ENCODE data around the gene ARFIP1.
"Not testable (repeated sequence)": the region's sequence is repeated elsewhere in the genome, so short reads cannot be mapped to it uniquely, and the experiment has no call there.

The ARFIP1 gene

DNA sequence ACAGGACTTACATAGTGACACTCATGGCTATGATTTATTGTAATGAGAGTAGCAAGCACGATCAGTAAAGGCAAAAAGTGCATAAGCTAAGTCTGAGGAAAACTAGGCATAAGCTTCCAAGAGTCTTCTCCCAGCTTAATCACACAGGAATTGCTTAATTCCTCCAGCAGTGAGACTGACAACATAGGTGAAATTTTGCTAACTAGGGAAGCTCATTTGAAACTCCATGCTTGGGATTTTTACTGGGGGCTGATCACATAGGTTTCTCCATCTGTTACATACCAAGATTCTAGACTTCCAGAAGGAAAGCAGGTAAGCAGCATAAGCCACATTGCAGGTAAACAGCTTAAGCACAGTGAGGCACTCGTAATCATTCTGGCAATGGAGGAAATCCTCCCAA, 84.6 kb downstream of the ARFIP1 start:
- DNase-seq (ENCODE audit: low read depth), result no peak
- no peak overlapping the region for H3K4me3 ChIP-seq (ENCODE audit: control insufficient read depth, low read depth, low read length)
- TF ChIP-seq, protein P1, sequence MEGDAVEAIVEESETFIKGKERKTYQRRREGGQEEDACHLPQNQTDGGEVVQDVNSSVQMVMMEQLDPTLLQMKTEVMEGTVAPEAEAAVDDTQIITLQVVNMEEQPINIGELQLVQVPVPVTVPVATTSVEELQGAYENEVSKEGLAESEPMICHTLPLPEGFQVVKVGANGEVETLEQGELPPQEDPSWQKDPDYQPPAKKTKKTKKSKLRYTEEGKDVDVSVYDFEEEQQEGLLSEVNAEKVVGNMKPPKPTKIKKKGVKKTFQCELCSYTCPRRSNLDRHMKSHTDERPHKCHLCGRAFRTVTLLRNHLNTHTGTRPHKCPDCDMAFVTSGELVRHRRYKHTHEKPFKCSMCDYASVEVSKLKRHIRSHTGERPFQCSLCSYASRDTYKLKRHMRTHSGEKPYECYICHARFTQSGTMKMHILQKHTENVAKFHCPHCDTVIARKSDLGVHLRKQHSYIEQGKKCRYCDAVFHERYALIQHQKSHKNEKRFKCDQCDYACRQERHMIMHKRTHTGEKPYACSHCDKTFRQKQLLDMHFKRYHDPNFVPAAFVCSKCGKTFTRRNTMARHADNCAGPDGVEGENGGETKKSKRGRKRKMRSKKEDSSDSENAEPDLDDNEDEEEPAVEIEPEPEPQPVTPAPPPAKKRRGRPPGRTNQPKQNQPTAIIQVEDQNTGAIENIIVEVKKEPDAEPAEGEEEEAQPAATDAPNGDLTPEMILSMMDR (IDR thresholded peaks at IDR 0.05; ENCODE audit: control insufficient read depth, insufficient read depth, low read depth, low read length, missing control alignments), result no peak

DNA sequence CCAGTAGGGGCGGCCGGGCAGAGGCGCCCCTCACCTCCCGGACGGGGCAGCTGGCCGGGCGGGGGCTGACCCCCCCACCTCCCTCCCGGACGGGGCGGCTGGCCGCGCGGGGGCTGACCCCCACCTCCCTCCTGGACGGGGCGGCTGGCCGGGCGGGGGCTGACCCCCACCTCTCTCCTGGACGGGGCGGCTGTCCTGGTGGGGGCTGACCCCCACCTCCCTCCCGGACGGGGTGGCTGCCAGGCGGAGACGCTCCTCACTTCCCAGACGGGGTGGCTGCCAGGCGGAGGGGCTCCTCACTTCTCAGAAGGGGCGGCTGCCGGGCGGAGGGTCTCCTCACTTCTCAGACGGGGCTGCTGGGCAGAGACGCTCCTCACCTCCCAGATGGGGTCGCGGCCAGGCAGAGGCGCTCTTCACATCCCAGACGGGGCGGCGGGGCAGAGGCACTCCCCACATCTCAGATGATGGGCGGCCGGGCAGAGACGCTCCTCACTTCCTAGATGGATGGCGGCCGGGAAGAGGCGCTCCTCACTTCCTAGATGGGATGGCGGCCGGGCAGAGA, 86.8 kb downstream of the ARFIP1 start:
- DNase-seq (ENCODE audit: low read depth); H3K4me3 ChIP-seq (ENCODE audit: control insufficient read depth, low read depth, low read length): not testable (repeated sequence)

DNA sequence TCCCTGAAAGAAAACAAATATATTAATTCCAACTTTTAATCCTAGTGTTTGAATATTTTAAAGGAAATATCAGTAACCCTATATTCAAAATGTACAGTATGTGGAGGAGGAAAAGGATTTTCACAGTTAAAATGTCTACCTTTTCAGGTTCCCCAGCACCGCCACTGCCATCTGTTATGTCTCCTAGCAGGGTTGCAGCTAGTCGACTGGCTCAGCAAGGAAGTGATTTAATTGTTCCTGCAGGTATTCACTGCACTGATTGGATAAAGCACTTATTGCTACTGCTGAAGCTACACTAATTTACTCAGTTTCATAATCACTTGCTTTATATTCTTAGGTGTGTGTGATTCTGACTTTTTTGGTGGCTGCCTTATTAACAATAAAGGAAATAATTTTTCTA, 90.9 kb downstream of the ARFIP1 start:
- no peak for DNase-seq (ENCODE audit: low read depth)
- TF ChIP-seq, protein P1 (IDR thresholded peaks at IDR 0.05; ENCODE audit: control insufficient read depth, insufficient read depth, low read depth, low read length, missing control alignments), result no peak
- H3K4me3 ChIP-seq (ENCODE audit: control insufficient read depth, low read depth, low read length), result no peak overlapping the region

DNA sequence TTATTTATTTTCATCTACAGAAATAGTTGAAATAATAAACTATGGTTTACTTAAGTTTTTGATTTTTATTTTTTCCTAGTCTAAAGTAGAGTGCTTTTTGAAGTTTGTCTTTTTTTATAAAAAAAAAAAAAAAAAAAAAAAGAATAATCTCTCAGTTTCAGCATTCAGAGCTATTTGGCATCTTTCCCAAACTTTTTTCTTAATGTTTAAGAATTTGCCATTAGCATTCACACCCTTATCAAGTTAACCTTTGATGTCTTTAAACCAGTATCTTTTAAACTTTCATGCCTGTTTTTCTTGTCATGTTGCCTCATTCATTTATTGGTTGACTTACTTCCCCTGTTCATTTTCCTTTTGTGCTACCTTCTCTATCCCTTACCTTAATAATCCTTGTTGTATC, 95.5 kb downstream of the ARFIP1 start:
- DNase-seq (ENCODE audit: low read depth), result no peak
- H3K4me3 ChIP-seq (ENCODE audit: control insufficient read depth, low read depth, low read length), result no peak overlapping the region
- TF ChIP-seq, protein P1 (IDR thresholded peaks at IDR 0.05; ENCODE audit: control insufficient read depth, insufficient read depth, low read depth, low read length, missing control alignments), result no peak

DNA sequence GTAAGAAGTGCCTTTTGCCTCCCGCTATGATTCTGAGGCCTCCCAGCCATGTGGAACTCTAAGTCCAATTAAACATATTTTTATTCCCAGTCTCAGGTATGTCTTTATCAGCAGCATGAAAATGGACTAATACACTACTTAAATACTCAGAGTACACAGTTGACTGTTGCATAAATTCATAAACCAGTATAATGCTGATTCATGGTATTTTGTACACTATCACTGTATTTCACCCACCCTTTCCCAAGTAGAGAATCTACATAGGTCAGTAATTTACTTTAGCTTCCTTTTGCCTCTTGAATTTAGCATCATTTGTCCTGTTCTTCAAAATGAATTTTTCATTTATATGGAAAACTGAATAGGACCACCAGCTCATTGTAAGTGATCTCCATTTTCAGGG, 98.1 kb downstream of the ARFIP1 start:
- no peak overlapping the region for H3K4me3 ChIP-seq (ENCODE audit: control insufficient read depth, low read depth, low read length)
- DNase-seq (ENCODE audit: low read depth), result no peak
- TF ChIP-seq, protein P1 (IDR thresholded peaks at IDR 0.05; ENCODE audit: control insufficient read depth, insufficient read depth, low read depth, low read length, missing control alignments), result no peak

DNA sequence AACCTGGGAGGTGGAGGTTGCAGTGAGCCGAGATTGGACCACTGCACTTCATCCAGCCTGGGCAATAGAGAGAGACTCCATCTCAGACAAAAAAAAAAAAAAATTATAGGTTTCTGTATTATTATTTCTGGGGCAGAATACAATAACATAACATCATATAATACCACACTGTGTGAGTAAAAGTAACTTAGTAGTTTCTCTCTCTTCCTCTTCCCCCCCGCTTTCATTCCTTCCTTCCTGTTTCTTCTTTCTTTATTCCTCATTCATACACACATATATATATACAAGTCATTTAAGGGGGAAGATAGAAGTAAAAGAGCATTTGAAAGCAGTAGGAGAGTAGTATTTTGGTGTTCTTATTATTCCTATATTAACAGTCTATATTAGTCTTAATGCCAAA, 100.5 kb downstream of the ARFIP1 start:
- DNase-seq (ENCODE audit: low read depth), result no peak
- TF ChIP-seq, protein P1 (IDR thresholded peaks at IDR 0.05; ENCODE audit: control insufficient read depth, insufficient read depth, low read depth, low read length, missing control alignments), result no peak
- no peak overlapping the region for H3K4me3 ChIP-seq (ENCODE audit: control insufficient read depth, low read depth, low read length)

DNA sequence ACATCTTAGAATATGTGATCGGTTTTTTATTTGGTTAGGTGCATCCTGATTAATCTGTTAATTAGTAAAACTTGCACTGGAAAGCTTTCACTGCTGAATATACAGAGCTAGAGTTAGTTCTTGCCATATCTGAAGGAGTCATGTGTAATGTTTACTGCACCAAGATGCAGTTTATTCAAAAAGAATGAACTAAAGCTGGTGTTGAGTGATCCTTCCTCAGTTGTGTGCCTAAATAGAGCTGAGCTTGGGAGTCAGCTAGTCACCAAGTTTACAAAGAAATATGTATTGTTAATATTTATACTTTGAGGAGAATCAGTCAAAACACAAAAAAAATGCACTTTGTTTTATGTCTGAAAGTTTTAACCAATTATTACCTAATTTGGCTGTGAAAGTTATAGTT, 102.2 kb downstream of the ARFIP1 start:
- no peak overlapping the region for H3K4me3 ChIP-seq (ENCODE audit: control insufficient read depth, low read depth, low read length)
- TF ChIP-seq, protein P1 (IDR thresholded peaks at IDR 0.05; ENCODE audit: control insufficient read depth, insufficient read depth, low read depth, low read length, missing control alignments), result no peak
- no peak for DNase-seq (ENCODE audit: low read depth)

All from AG09309 (cell line).